Fibroblast of lung (primary cell): ENCODE results near the gene ARFRP1. TPM values are rescaled to one million over a fixed set of nuclear protein-coding genes. Genes with fewer than 3 reads are reported as not detected.

ENCODE experiments used
- DNase-seq, 2 donors: peaks; one replicate each; pipeline versions ENCODE4 v3.0.0 to v3.0.0-alpha.2; 2010; ENCODE audit warnings: low read depth in 2 of 2
- H2AFZ ChIP-seq: 2 replicates; pipeline ENCODE4 v1.5.1; 2012; ENCODE audit warnings: low read length, control low read depth, inconsistent platforms
- H3K27ac ChIP-seq: 2 replicates; pipeline ENCODE4 v1.5.1; 2011; ENCODE audit warnings: low read length, control low read depth; ENCODE audit not compliant: insufficient read depth
- H3K27me3 ChIP-seq: 2 replicates; pipeline ENCODE4 v1.5.1; 2011; ENCODE audit warnings: mild to moderate bottlenecking, low read length; ENCODE audit not compliant: control insufficient read depth, insufficient read depth
- H3K36me3 ChIP-seq: 2 replicates; pipeline ENCODE4 v1.5.1; 2011; ENCODE audit warnings: low read length; ENCODE audit not compliant: control insufficient read depth, insufficient read depth
- H3K4me1 ChIP-seq: 2 replicates; pipeline ENCODE4 v1.5.1; 2011; ENCODE audit warnings: low read length; ENCODE audit not compliant: control insufficient read depth, insufficient read depth; ENCODE audit errors: extremely low read depth
- H3K4me2 ChIP-seq: 2 replicates; pipeline ENCODE4 v1.5.1; 2011; ENCODE audit warnings: low read length, control low read depth; ENCODE audit not compliant: insufficient read depth; ENCODE audit errors: extremely low read depth
- H3K4me3 ChIP-seq, 4 experiments: fragments of 200-600 bp in 1 of 4; sonication (generic) in 1 of 4; replicated peaks in 1 of 4; 2 replicates each; pipeline ENCODE4 v1.5.1; 2011 to 2016; ENCODE audit warnings: low read length in 4 of 4, low read depth in 3 of 4, mild to moderate bottlenecking in 3 of 4, control low read depth in 2 of 4, inconsistent platforms in 1 of 4, mixed read lengths in 1 of 4; ENCODE audit not compliant: insufficient read depth in 1 of 4; ENCODE audit errors: control extremely low read depth in 1 of 4
- H3K79me2 ChIP-seq: 2 replicates; pipeline ENCODE4 v1.5.1; 2012; ENCODE audit warnings: mild to moderate bottlenecking, low read length, inconsistent platforms; ENCODE audit not compliant: control insufficient read depth, insufficient read depth
- H3K9ac ChIP-seq: 2 replicates; pipeline ENCODE4 v1.5.1; 2011; ENCODE audit warnings: mild to moderate bottlenecking, low read length, control low read depth; ENCODE audit not compliant: insufficient read depth
- H3K9me3 ChIP-seq: 2 replicates; pipeline ENCODE4 v1.5.1; 2012; ENCODE audit warnings: low read depth, low read length; ENCODE audit not compliant: control insufficient read depth, insufficient read depth
- H4K20me1 ChIP-seq: 2 replicates; pipeline ENCODE4 v1.5.1; 2011; ENCODE audit warnings: low read length; ENCODE audit not compliant: control insufficient read depth, insufficient read depth; ENCODE audit errors: extremely low read depth
- EZH2 ChIP-seq: IDR thresholded peaks from 2 replicates; pipeline ENCODE4 v1.5.1; 2012; ENCODE audit warnings: low read length, control low read depth, mild to moderate bottlenecking; ENCODE audit errors: missing control alignments
- polyA plus RNA-seq, 2 donors: library from polyadenylated mRNA; depleted of rRNA in 1 of 2; stranded (reverse) in 1 of 2; unstranded in 1 of 2; fragments of >200 nt; gene quantifications; 2 replicates each; pipeline ENCODE4 v1.2.1, GENCODE V29; 2011 to 2012; ENCODE audit warnings: missing spikeins in 1 of 2
- total RNA-seq: library from RNA; depleted of rRNA; stranded (reverse); fragments of >200 nt; gene quantifications from 2 replicates; pipeline ENCODE4 v1.2.1, GENCODE V29; 2014
- TF ChIP-seq, protein P1 (sequence below), 2 donors: IDR thresholded peaks in 1 of 2; conservative IDR thresholded peaks in 1 of 2; 1 replicate in 1 of 2; 2 replicates in 1 of 2; pipeline ENCODE4 v1.5.1; 2011 to 2012; ENCODE audit warnings: low read length in 2 of 2, control low read depth in 1 of 2, inconsistent platforms in 1 of 2, low read depth in 1 of 2, mild to moderate bottlenecking in 1 of 2

The ARFRP1 gene
- total and polyA plus RNA-seq, 2 donors (not counting 1 experiment from before 2014, with no cell fraction given): 34.6 to 35.0 TPM

DNA sequence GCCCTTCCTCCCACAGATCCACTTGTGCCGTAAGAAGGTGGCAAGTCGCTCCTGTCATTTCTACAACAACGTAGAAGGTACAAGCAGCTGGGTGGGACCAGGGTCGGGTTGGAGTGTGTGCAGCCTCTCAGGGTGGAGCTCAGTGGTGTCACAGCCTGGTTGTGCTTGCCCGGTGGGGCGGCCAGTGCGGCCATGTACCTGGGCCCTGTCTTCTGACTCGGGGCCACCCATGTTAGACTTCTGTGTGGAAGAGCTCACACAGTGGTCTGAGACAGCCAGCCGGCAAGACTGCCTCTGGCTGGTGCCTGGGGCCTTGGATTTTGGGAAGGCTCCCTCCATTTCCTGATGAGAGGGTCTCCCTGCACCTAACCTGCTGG lies 45.0 kb downstream of the ARFRP1 start:
- Histone ChIP-seq H2AFZ (no peak overlapping the region), H3K9me3 (no peaks in the 10 kb centered on the region), H3K79me2 (peaks cover 34% of the 10 kb centered on the region), H3K4me3 (no peak overlapping the region), H3K36me3 (peaks cover 27% of the 10 kb centered on the region), H3K4me2 (no peak overlapping the region), H3K4me1 (peaks cover 7% of the 10 kb centered on the region), H3K27ac (no peak overlapping the region), H3K27me3 (no peaks in the 10 kb centered on the region), H3K9ac (no peak overlapping the region), H4K20me1 (no peaks in the 10 kb centered on the region)
- no peak for DNase-seq
- TF ChIP-seq, protein P1, sequence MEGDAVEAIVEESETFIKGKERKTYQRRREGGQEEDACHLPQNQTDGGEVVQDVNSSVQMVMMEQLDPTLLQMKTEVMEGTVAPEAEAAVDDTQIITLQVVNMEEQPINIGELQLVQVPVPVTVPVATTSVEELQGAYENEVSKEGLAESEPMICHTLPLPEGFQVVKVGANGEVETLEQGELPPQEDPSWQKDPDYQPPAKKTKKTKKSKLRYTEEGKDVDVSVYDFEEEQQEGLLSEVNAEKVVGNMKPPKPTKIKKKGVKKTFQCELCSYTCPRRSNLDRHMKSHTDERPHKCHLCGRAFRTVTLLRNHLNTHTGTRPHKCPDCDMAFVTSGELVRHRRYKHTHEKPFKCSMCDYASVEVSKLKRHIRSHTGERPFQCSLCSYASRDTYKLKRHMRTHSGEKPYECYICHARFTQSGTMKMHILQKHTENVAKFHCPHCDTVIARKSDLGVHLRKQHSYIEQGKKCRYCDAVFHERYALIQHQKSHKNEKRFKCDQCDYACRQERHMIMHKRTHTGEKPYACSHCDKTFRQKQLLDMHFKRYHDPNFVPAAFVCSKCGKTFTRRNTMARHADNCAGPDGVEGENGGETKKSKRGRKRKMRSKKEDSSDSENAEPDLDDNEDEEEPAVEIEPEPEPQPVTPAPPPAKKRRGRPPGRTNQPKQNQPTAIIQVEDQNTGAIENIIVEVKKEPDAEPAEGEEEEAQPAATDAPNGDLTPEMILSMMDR (conservative IDR thresholded peaks at IDR 0.05 in 1 of 2, IDR thresholded peaks at IDR 0.05 in 1 of 2; ENCODE audit: low read depth in 1 of 2, low read length in 2 of 2): no peak
- TF ChIP-seq EZH2: no peak

DNA sequence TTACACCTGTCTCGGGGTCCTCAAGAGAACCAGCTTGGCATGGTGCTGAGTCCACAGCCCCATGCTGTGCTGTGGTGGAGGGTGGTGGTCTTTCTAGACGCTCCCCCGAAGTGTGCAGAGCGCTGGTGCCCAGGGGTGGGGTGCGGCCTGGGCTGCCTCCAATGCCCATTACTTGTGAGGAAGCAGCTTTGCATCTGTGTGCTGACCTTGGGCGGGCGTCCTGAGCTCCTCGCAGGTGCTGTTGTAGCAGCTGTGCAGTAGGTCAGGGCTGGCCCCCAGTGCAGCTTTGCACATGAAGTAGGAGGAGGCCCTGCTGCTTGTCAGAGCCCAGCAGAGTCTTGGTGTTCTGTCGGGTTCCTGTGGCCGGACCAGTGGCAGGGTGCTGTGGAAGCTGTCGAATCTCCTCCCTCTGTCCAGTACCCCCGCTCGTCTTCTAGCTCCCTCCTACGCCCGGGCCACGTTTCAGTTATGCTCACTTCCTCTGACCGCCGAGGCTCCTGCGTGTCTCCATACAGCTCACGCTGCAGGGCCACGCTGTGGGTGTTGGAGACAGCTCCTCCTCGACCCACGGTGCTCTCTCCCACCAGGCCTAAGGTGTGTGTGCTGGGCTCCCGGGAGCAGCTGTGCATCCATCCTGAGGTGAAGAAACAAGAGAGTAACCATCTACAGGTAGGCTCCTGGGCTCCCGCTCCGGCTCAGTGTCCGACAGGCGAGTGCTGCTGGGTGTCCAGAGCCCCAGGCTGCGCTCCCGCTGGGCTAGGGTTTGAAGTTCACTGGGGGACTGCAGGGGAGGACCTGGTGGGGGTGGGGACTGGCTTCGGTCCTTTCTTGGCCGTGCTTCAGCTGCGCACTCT lies 45.6 kb downstream of the ARFRP1 start:
- Histone ChIP-seq H3K9me3 (no peaks in the 10 kb centered on the region), H4K20me1 (no peaks in the 10 kb centered on the region), H3K4me3 (no peak overlapping the region), H3K36me3 (peaks cover 23% of the 10 kb centered on the region), H3K4me1 (peaks cover 7% of the 10 kb centered on the region), H3K27me3 (no peaks in the 10 kb centered on the region), H3K9ac (no peak overlapping the region), H2AFZ (no peak overlapping the region), H3K79me2 (peaks cover 34% of the 10 kb centered on the region), H3K4me2 (no peak overlapping the region), H3K27ac (no peak overlapping the region)
- no peak for DNase-seq
- TF ChIP-seq, protein P1 (conservative IDR thresholded peaks at IDR 0.05 in 1 of 2, IDR thresholded peaks at IDR 0.05 in 1 of 2; ENCODE audit: low read depth in 1 of 2, low read length in 2 of 2): no peak
- no peak for TF ChIP-seq EZH2

DNA sequence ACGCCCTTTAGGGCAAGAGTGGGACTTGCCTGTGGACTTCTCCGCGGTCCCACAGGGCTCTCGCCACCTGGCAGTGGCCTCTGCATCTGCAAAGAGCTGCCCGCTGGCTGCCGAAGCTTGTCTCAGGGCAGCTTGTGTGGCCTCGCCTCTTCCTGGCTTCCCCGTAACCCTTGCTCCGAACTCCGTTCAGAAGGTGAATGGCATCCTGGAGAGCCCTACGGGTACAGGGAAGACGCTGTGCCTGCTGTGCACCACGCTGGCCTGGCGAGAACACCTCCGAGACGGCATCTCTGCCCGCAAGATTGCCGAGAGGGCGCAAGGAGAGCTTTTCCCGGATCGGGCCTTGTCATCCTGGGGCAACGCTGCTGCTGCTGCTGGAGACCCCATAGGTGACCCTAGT lies 46.7 kb downstream of the ARFRP1 start:
- Histone ChIP-seq H3K36me3 (peaks cover 21% of the 10 kb centered on the region), H3K9ac (no peak overlapping the region), H2AFZ (no peak overlapping the region), H3K9me3 (no peaks in the 10 kb centered on the region), H3K4me1 (peaks cover 7% of the 10 kb centered on the region), H4K20me1 (no peaks in the 10 kb centered on the region), H3K27ac (no peak overlapping the region), H3K4me3 (no peak overlapping the region), H3K27me3 (no peaks in the 10 kb centered on the region), H3K4me2 (no peak overlapping the region), H3K79me2 (peaks cover 34% of the 10 kb centered on the region)
- no peak for TF ChIP-seq EZH2
- TF ChIP-seq, protein P1 (conservative IDR thresholded peaks at IDR 0.05 in 1 of 2, IDR thresholded peaks at IDR 0.05 in 1 of 2; ENCODE audit: low read depth in 1 of 2, low read length in 2 of 2): no peak
- no peak for DNase-seq
